Kasumi-1 (cell line): Measurements from ENCODE around the gene THPO.

Source experiments
- DNase-seq, 2 experiments: peaks; one replicate each; lab custom pipeline; 2025; lab: John Stamatoyannopoulos, UW

THPO gene

GRCh38 chr3:184362668-184363546 lies 15.1 kb downstream of the THPO start:
- peak; percentile 96 to 97 for DNase-seq

- peak; percentile 76 to 78 for DNase-seq
These were observed 15.9 kb downstream of the THPO start for GRCh38 chr3:184361932-184362667.

GRCh38 chr3:184361532-184361931 lies 16.5 kb downstream of the THPO start, which contains the start of the genes CLCN2 and POLR2H:
TSS of gene CLCN2 (minus strand) at chr3:184361605. CDS start at chr3:184361479, 126 bp downstream.
TSS of gene POLR2H (plus strand) at chr3:184361710. CDS start at chr3:184363493, 1,783 bp downstream.
- DNase-seq, result peak; percentile 47 to 52

- DNase-seq, result no peak
These were observed 17.0 kb downstream of the THPO start for GRCh38 chr3:184360929-184361531.

- no peak for DNase-seq
These were observed 17.7 kb downstream of the THPO start for GRCh38 chr3:184360070-184360928.

GRCh38 chr3:184359610-184360009 lies 18.4 kb downstream of the THPO start:
- no peak for DNase-seq

- DNase-seq, result no peak
These were observed 19.1 kb downstream of the THPO start for GRCh38 chr3:184358921-184359350.

- no peak for DNase-seq
These were observed 19.8 kb downstream of the THPO start for GRCh38 chr3:184358124-184358767.

- no peak for DNase-seq
These were observed 20.5 kb downstream of the THPO start for GRCh38 chr3:184357248-184358123.

GRCh38 chr3:184355261-184356040 lies 22.6 kb downstream of the THPO start:
- DNase-seq, result no peak

GRCh38 chr3:184354754-184355153 lies 23.3 kb downstream of the THPO start:
- no peak for DNase-seq

GRCh38 chr3:184354121-184354728 lies 23.8 kb downstream of the THPO start:
- peak; percentile 23 to 24 for DNase-seq

GRCh38 chr3:184353546-184353941 lies 24.5 kb downstream of the THPO start:
- DNase-seq, result no peak

- no peak for DNase-seq
These were observed 25.0 kb downstream of the THPO start for GRCh38 chr3:184352897-184353545.

GRCh38 chr3:184352149-184352785 lies 25.7 kb downstream of the THPO start:
- DNase-seq, result no peak

GRCh38 chr3:184351511-184352148 lies 26.4 kb downstream of the THPO start:
- DNase-seq, result no peak

- no peak for DNase-seq
These were observed 27.4 kb downstream of the THPO start for GRCh38 chr3:184350618-184351017.
